Endothelial cell of umbilical vein (primary cell): ENCODE data around the gene COL5A3.

Experiments used
- EZH2 ChIP-seq: IDR thresholded peaks from 2 replicates; pipeline ENCODE4 v1.6.1; 2012; ENCODE audit warnings: borderline replicate concordance, low read depth, mild to moderate bottlenecking, moderate library complexity, low read length, inconsistent platforms; ENCODE audit not compliant: severe bottlenecking
- FOS ChIP-seq: IDR thresholded peaks from 2 replicates; pipeline ENCODE4 v1.6.1; 2011; ENCODE audit warnings: mild to moderate bottlenecking, low read length, moderate library complexity, borderline replicate concordance; ENCODE audit not compliant: insufficient read depth
- GATA2 ChIP-seq: IDR thresholded peaks from 2 replicates; pipeline ENCODE4 v1.7.0; 2011; ENCODE audit warnings: low read depth, mild to moderate bottlenecking, moderate library complexity, mixed read lengths, low read length; ENCODE audit not compliant: insufficient read length, insufficient read depth
- MAX ChIP-seq: IDR thresholded peaks from 2 replicates; pipeline ENCODE4 v1.6.1; 2011; ENCODE audit not compliant: insufficient read depth, insufficient read length
- MYC ChIP-seq: IDR thresholded peaks from one replicate; pipeline ENCODE4 v1.6.1; 2011; ENCODE audit warnings: mild to moderate bottlenecking, low read depth, low read length
- POLR2A ChIP-seq: IDR thresholded peaks from 2 replicates; pipeline ENCODE4 v1.6.1; 2012; ENCODE audit warnings: low read depth, mild to moderate bottlenecking, control low read depth, low read length
- POLR2AphosphoS5 ChIP-seq: IDR thresholded peaks from 2 replicates; pipeline ENCODE4 v1.6.1; 2012; ENCODE audit warnings: low read depth, mild to moderate bottlenecking, control low read depth, low read length, moderate library complexity; ENCODE audit not compliant: insufficient read depth
- TF ChIP-seq, protein P1 (sequence below), 2 donors: IDR thresholded peaks; 1 replicate in 1 of 2; 2 replicates in 1 of 2; pipeline ENCODE4 v1.5.1; 2011; ENCODE audit warnings: low read length in 2 of 2, mild to moderate bottlenecking in 2 of 2, moderate library complexity in 2 of 2, control low read depth in 1 of 2, inconsistent platforms in 1 of 2, low read depth in 1 of 2; ENCODE audit not compliant: insufficient read depth in 1 of 2; ENCODE audit errors: extremely low read depth in 1 of 2

DNA sequence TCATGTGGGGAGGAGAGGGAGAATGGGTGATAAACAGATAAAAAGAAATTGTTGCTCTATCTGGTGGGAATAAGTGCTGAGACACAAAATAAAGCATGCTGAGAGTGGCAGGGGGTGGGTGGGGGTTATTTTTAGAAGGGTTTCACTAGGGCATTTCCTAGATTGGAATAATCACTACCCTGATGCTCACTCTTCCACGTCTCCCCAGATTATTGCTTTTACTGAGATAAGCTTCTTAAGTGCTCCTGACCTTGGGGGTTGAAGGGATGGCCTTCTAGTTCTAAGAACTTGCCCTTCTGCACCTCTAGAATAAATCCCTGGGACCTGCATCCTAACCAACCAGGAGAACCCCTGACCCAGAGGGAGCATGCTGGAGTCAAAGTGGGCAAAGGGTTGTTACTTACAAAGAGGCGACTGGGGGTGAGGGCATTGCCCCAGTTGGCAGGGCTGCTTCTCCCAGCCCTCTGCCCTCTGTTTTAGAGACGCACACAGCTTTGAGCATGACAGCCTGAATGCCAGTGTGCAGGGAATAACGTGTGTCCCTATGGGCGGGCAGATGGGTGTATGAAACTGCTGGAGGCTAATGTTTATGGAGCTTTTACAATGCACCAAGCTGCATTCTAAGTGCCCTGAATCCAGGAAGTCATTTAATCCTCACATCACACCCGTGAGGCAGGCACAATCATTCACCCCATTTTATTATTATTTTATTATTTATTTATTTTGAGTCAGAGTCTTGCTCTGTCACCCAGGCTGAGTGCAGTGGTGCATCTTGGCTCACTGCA lies 3.7 kb upstream of the COL5A3 start:
- TF ChIP-seq, protein P1, sequence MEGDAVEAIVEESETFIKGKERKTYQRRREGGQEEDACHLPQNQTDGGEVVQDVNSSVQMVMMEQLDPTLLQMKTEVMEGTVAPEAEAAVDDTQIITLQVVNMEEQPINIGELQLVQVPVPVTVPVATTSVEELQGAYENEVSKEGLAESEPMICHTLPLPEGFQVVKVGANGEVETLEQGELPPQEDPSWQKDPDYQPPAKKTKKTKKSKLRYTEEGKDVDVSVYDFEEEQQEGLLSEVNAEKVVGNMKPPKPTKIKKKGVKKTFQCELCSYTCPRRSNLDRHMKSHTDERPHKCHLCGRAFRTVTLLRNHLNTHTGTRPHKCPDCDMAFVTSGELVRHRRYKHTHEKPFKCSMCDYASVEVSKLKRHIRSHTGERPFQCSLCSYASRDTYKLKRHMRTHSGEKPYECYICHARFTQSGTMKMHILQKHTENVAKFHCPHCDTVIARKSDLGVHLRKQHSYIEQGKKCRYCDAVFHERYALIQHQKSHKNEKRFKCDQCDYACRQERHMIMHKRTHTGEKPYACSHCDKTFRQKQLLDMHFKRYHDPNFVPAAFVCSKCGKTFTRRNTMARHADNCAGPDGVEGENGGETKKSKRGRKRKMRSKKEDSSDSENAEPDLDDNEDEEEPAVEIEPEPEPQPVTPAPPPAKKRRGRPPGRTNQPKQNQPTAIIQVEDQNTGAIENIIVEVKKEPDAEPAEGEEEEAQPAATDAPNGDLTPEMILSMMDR (IDR thresholded peaks at IDR 0.05; ENCODE audit: extremely low read depth in 1 of 2, insufficient read depth in 1 of 2, low read depth in 1 of 2, low read length in 2 of 2) = no peak
- no peak for TF ChIP-seq POLR2A
- no peak for TF ChIP-seq EZH2
- TF ChIP-seq MYC = no peak
- no peak for TF ChIP-seq MAX
- no peak for TF ChIP-seq POLR2AphosphoS5
- no peak for TF ChIP-seq GATA2
- TF ChIP-seq FOS = no peak
